ENCODE results near the gene ABCC1. TPM values are rescaled to one million over a fixed set of nuclear protein-coding genes. Genes with fewer than 3 reads are reported as not detected.

The ABCC1 gene
- total RNA-seq, 1 experiment from 2014 or later: 61.9 TPM

DNA sequence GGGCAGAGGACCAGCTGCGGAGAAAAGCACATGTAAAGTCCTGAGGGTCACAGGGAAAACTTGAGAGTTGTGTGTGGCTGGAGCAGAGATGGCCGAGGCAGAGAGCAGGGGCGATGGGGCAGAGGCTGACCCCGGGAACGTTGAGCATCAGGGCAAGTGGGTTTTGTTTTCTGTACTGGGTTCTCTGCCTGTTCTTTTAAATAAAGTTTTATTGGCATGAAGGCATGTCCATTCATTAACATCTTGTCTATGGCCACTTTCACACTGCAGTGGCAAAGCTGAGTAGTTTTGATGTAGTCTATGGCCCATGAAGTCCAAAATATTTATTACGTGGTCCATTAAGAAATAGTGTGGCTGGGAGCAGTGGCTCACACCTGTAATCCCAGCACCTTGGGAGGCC, 64.4 kb downstream of the ABCC1 start:
- Mint-ChIP-seq H3K9me3 (no peaks in the 10 kb centered on the region), H3K27ac (peak overlapping the region; percentile 32), H3K36me3 (peaks cover 53% of the 10 kb centered on the region), H3K4me1 (no peaks in the 10 kb centered on the region), H3K4me3 (no peak overlapping the region), H3K27me3 (ENCODE audit: low read depth) (no peaks in the 10 kb centered on the region)
- POLR2A ChIA-PET: no interaction called here
- CTCF ChIA-PET: no interaction called here
- TF ChIP-seq FOXP1 (CRISPR knock-in tag; IDR thresholded peaks at IDR 0.05; ENCODE audit: borderline replicate concordance) (no peak), ZNF396 (CRISPR knock-in tag; IDR thresholded peaks at IDR 0.05; ENCODE audit: borderline replicate concordance) (no peak), ZNF232 (CRISPR knock-in tag; IDR thresholded peaks at IDR 0.05) (no peak), TP53 (CRISPR knock-in tag; IDR thresholded peaks at IDR 0.05) (no peak), JAZF1 (CRISPR knock-in tag; IDR thresholded peaks at IDR 0.05) (no peak), ZBTB21 (CRISPR knock-in tag; IDR thresholded peaks at IDR 0.05; ENCODE audit: borderline replicate concordance) (no peak), TEAD4 (CRISPR knock-in tag; IDR thresholded peaks at IDR 0.05) (no peak), ELF4 (CRISPR knock-in tag; IDR thresholded peaks at IDR 0.05; ENCODE audit: low read depth) (no peak), RELA (CRISPR knock-in tag; IDR thresholded peaks at IDR 0.05; ENCODE audit: borderline replicate concordance) (no peak), MXD4 (CRISPR knock-in tag; IDR thresholded peaks at IDR 0.05; ENCODE audit: borderline replicate concordance) (no peak)
- TF ChIP-seq, protein P1, sequence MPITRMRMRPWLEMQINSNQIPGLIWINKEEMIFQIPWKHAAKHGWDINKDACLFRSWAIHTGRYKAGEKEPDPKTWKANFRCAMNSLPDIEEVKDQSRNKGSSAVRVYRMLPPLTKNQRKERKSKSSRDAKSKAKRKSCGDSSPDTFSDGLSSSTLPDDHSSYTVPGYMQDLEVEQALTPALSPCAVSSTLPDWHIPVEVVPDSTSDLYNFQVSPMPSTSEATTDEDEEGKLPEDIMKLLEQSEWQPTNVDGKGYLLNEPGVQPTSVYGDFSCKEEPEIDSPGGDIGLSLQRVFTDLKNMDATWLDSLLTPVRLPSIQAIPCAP (CRISPR knock-in tag; IDR thresholded peaks at IDR 0.05): no peak
- TF ChIP-seq, protein P2, sequence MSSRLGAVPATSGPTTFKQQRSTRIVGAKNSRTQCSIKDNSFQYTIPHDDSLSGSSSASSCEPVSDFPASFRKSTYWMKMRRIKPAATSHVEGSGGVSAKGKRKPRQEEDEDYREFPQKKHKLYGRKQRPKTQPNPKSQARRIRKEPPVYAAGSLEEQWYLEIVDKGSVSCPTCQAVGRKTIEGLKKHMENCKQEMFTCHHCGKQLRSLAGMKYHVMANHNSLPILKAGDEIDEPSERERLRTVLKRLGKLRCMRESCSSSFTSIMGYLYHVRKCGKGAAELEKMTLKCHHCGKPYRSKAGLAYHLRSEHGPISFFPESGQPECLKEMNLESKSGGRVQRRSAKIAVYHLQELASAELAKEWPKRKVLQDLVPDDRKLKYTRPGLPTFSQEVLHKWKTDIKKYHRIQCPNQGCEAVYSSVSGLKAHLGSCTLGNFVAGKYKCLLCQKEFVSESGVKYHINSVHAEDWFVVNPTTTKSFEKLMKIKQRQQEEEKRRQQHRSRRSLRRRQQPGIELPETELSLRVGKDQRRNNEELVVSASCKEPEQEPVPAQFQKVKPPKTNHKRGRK (CRISPR knock-in tag; IDR thresholded peaks at IDR 0.05; ENCODE audit: borderline replicate concordance): no peak
- TF ChIP-seq, protein P3, sequence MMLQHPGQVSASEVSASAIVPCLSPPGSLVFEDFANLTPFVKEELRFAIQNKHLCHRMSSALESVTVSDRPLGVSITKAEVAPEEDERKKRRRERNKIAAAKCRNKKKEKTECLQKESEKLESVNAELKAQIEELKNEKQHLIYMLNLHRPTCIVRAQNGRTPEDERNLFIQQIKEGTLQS (CRISPR knock-in tag; conservative IDR thresholded peaks at IDR 0.05): no peak
- TF ChIP-seq, protein P4, sequence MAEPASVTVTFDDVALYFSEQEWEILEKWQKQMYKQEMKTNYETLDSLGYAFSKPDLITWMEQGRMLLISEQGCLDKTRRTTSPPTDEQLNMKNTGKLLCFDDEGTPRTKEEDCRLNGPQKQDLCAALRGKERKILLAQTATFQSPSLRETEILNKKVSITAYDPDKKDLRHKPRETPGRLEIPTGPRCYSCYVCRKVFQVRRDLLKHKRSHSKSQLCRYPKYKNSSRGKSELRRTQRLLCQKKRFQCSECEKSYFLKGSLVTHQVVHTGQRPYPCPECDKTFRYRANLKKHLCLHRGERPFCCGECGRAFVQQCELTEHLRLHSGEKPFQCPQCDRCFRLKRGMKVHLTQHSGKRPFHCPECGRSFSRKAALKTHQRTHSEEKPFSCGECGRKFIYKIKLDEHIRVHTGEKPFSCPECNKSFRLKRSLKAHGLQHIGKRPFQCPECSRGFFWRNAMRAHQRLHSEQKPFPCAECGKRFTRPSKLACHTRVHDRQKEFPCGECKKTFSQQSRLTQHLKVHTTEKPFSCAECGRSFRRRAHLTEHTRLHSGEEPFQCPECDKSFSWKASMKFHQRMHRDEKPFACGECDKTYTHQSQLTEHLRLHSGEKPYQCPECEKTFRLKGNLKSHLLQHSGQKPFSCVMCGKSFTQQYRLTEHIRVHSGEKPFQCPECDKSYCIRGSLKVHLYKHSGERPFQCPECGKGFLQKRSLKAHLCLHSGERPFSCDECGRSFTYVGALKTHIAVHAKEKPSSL (CRISPR knock-in tag; conservative IDR thresholded peaks at IDR 0.05): no peak
- TF ChIP-seq, protein P5, sequence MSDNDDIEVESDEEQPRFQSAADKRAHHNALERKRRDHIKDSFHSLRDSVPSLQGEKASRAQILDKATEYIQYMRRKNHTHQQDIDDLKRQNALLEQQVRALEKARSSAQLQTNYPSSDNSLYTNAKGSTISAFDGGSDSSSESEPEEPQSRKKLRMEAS (CRISPR knock-in tag; IDR thresholded peaks at IDR 0.05): no peak
- ATAC-seq (no peak), DNase-seq (ENCODE audit: low spot score) (no peak)

DNA sequence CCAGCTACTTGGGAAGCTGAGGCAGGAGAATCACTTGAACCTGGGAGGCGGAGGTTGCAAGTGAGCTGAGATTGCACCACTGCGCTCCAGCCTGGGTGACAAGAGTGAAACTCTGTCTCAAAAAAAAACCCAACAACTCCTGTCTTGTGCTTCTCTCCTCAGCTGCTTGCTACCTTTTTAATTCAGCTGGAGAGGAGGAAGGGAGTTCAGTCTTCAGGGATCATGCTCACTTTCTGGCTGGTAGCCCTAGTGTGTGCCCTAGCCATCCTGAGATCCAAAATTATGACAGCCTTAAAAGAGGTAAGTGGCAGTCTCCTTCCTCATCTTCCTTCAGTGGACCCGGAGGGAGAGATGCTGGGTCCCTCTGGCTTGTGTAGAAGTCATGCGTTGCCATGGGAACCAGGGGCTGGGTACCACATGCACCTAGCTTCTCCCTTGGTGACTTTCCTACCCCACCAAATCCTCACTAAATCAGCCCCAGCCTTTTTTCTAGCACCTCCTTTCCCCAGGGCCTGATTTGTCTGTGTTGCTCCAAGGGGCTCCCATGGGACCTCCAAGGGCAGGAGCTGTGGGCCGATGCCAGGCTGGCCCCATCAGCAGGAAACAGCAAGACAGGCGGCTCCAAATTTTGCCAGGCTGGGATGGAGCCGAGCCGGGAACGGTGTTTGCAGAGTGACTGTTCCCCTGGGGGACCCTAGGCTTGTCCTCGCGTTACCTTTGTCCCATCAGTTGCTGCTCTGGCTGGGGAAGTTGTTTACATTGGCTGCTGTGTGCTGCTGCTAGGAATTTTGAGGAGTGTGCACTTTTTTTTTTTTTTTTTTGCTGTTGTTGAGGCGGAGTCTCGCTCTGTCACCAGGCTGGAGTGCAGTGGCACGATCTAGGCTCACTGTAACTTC, 65.2 kb downstream of the ABCC1 start:
- Mint-ChIP-seq H3K27me3 (ENCODE audit: low read depth) (no peaks in the 10 kb centered on the region), H3K9me3 (no peaks in the 10 kb centered on the region), H3K4me3 (no peak overlapping the region), H3K27ac (0 out of 2 replicates have a peak overlapping the region, but pooled peaks have one; percentile 53), H3K36me3 (peaks cover 52% of the 10 kb centered on the region), H3K4me1 (no peaks in the 10 kb centered on the region)
- ATAC-seq (no peak), DNase-seq (ENCODE audit: low spot score) (no peak)
- CTCF ChIA-PET: no interaction called here
- POLR2A ChIA-PET: no interaction called here
- TF ChIP-seq, protein P6, sequence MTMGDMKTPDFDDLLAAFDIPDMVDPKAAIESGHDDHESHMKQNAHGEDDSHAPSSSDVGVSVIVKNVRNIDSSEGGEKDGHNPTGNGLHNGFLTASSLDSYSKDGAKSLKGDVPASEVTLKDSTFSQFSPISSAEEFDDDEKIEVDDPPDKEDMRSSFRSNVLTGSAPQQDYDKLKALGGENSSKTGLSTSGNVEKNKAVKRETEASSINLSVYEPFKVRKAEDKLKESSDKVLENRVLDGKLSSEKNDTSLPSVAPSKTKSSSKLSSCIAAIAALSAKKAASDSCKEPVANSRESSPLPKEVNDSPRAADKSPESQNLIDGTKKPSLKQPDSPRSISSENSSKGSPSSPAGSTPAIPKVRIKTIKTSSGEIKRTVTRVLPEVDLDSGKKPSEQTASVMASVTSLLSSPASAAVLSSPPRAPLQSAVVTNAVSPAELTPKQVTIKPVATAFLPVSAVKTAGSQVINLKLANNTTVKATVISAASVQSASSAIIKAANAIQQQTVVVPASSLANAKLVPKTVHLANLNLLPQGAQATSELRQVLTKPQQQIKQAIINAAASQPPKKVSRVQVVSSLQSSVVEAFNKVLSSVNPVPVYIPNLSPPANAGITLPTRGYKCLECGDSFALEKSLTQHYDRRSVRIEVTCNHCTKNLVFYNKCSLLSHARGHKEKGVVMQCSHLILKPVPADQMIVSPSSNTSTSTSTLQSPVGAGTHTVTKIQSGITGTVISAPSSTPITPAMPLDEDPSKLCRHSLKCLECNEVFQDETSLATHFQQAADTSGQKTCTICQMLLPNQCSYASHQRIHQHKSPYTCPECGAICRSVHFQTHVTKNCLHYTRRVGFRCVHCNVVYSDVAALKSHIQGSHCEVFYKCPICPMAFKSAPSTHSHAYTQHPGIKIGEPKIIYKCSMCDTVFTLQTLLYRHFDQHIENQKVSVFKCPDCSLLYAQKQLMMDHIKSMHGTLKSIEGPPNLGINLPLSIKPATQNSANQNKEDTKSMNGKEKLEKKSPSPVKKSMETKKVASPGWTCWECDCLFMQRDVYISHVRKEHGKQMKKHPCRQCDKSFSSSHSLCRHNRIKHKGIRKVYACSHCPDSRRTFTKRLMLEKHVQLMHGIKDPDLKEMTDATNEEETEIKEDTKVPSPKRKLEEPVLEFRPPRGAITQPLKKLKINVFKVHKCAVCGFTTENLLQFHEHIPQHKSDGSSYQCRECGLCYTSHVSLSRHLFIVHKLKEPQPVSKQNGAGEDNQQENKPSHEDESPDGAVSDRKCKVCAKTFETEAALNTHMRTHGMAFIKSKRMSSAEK (CRISPR knock-in tag; IDR thresholded peaks at IDR 0.05; ENCODE audit: borderline replicate concordance): no peak
- TF ChIP-seq, protein P7, sequence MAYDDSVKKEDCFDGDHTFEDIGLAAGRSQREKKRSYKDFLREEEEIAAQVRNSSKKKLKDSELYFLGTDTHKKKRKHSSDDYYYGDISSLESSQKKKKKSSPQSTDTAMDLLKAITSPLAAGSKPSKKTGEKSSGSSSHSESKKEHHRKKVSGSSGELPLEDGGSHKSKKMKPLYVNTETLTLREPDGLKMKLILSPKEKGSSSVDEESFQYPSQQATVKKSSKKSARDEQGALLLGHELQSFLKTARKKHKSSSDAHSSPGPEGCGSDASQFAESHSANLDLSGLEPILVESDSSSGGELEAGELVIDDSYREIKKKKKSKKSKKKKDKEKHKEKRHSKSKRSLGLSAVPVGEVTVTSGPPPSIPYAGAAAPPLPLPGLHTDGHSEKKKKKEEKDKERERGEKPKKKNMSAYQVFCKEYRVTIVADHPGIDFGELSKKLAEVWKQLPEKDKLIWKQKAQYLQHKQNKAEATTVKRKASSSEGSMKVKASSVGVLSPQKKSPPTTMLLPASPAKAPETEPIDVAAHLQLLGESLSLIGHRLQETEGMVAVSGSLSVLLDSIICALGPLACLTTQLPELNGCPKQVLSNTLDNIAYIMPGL (CRISPR knock-in tag; IDR thresholded peaks at IDR 0.05): no peak
- no peak for TF ChIP-seq CREM (CRISPR knock-in tag; IDR thresholded peaks at IDR 0.05)
- no peak for TF ChIP-seq CBFB (CRISPR knock-in tag; IDR thresholded peaks at IDR 0.05; ENCODE audit: low read depth)
- TF ChIP-seq, protein P8, sequence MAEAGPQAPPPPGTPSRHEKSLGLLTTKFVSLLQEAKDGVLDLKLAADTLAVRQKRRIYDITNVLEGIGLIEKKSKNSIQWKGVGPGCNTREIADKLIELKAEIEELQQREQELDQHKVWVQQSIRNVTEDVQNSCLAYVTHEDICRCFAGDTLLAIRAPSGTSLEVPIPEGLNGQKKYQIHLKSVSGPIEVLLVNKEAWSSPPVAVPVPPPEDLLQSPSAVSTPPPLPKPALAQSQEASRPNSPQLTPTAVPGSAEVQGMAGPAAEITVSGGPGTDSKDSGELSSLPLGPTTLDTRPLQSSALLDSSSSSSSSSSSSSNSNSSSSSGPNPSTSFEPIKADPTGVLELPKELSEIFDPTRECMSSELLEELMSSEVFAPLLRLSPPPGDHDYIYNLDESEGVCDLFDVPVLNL (CRISPR knock-in tag; IDR thresholded peaks at IDR 0.05; ENCODE audit: borderline replicate concordance, low read depth): no peak
- no peak for TF ChIP-seq TEAD1 (CRISPR knock-in tag; IDR thresholded peaks at IDR 0.05)

Measured in WTC11 (cell line).